NCI-H2171 (cell line): ENCODE measurements around the gene KIF16B.
"Not testable (repeated sequence)": the region's sequence is repeated elsewhere in the genome, so short reads cannot be mapped to it uniquely, and the experiment has no call there.

Experiments
- DNase-seq: peaks from one replicate; lab custom pipeline; 2025; lab: John Stamatoyannopoulos, UW

The KIF16B gene

DNA sequence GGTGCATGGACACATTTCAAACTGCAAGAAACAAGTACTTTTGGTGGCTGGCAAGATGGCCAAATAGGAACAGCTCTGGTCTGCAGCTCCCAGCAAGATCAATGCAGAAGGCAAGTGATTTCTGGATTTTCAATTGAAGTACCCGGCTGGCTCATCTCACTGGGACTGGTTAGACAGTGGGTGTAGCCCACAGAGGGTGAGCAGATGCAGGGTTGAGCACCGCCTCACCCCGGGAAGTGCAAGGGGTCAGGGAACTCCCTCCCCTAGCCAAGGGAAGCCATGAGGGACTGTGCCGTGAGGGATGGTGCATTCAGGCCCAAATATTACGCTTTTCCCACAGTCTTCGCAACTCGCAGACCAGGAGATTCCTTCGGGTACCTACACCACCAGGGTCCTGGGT, 53.6 kb downstream of the KIF16B start:
- DNase-seq = not testable (repeated sequence)

DNA sequence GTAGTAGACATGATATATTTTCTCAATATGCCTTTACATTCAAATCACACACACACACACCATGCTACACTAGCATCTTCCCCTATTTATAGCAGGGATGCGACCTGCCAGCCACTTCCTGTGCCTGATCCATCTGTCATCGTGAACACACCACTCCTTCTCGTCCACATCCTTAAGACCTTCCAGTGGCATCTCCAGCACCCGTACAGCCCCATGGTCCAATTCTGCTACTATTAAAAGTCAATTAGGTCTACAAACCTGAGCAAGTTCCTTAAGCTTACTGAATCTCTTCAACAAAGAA, 54.5 kb downstream of the KIF16B start:
- no peak for DNase-seq

DNA sequence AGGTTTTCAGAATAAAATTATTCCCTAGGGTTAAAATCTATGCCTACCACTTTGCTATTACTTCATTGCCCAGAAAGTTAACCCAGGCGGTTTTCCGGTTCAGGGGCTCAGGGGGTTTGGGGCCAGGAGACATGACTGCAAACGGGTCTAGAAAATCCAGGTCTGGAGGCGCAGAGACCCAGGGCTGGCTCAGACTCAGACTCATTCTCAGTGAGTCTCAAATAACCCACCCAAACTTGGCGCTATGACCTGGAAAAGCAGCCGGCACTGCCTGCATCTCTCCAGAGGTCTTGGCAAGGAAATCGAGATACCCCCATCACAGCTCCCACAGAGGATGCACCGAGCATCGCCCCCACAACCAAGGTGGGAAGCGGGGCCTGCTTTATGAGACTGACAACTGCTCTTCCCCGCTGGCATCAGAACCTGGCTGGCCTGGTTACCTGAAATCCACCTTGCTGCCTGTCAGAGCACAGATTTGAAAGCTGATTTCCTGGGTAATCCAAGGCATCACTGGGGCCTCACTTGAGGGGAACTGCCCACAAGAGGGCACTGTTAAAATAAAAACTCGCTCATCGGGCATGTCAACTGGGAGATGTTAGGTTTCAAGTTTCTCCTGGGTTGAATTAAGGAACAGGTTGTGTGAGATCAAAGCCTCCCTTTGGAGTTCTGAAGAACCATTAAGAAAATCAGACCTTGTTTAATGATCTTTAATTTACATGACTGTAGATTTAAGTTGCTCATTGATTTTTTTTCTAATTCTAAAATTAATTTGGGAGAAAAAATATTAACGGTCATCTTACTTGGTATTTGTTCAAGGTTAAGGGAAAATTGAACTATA, 55.1 kb downstream of the KIF16B start:
- peak; percentile 54 for DNase-seq

DNA sequence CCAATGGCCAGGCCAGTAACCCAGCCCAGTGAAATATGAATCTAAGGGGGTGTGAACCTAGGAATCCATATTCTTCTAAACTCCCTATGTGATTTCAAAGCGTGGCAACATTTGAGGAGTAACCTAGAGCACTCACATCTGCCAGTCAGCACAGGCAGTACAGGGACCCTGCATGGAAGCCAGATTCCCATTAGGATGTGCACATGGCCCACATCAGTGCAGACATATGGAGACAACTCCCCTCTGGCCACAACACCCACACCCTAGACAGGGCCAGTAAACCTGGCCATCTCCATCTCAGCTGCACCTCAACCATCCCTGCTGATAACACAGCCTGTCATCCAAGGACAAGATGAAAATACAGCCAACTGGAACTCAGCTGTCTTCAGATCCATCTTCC, 56.5 kb downstream of the KIF16B start:
- DNase-seq = no peak

DNA sequence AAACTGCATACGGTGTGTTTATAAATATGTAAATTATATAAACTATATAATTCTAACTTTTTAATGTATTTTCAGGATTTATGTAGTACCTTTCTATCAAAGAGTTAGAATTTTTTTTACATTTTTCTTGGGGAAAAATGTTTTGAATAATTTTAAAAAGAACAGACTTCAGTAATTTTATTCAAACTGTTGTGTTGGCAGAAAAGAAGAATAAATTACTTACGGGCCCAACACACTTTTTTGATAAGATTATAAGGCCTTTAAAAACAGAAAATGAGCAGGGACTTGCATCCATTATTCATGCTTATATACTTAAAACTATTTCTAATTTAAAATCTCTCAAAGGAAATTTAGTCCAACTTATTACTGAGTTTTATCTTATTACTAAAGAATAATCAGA, 58.2 kb downstream of the KIF16B start:
- no peak for DNase-seq

DNA sequence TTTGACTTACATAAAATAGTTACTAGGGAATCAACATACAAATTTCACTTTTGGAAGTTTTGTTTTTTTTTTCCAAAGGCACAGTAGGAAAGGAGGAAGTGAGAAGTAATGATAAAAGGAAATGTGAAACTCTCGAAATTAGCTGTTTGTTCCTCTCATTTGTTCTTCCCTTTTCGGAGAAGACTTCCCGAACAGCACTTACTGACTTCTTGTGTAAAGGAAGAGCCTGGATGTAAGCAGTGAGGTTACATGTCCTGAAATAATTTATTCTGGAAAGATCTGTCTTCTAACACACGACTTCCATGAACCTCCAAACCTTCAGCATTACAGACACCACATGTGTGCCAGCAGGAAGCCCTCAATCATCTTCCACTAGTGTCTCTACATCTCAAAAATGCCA, 59.1 kb downstream of the KIF16B start:
- DNase-seq = no peak

DNA sequence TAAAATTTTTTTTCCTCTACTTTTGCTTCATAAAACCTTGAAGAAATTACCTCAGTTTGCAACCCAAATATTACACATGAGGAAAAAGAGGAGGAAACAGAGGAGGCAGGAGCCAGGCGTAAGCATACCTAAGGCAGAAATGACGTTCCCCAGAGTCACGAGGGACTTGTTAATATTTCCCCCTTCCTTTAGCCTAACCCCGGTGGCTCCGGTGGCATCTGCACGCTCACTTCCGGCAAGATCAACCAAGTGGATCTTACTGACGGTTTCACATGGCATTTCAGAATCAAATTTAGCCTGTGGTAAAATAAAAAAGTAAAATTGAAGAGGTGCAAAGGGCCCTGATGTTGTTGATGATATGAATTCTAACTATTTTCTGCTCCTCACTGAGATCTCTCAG, 67.4 kb downstream of the KIF16B start:
- no peak for DNase-seq

DNA sequence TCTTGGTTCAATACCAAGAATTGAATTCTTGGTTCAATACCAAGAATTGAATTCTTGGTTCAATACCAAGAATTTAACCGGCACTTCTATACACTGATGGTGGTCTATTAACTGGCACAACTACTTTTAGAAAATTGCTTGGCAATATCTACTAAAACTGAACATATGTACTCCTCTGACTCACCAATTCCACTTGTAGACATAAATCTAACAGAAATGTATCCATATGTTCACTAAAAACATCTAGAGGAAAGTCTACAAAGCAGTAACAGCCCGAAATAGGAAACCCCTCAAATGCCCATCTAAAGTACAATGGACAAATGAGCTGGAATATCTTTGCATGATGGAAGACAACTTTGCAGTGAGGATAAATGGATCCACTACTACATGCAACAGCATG, 71.9 kb downstream of the KIF16B start:
- DNase-seq = no peak

DNA sequence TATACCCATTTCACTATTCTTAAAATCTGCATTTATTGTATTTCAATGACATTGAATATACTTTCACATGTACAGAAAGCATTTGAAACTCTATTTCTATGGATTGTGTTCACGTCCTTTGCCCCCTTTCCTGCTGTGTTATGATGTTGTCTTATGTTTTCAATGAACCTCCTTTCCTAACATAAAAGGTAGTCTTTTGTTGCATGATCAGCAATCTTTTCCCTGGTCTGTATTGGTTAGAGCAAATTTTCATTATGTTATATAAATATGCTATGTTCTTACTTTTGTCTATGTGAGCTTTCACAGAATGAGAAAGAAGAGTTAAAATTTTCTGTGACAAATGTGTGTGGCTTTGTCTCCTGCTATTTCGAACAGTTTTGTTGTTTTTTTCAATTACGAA, 73.1 kb downstream of the KIF16B start:
- no peak for DNase-seq

DNA sequence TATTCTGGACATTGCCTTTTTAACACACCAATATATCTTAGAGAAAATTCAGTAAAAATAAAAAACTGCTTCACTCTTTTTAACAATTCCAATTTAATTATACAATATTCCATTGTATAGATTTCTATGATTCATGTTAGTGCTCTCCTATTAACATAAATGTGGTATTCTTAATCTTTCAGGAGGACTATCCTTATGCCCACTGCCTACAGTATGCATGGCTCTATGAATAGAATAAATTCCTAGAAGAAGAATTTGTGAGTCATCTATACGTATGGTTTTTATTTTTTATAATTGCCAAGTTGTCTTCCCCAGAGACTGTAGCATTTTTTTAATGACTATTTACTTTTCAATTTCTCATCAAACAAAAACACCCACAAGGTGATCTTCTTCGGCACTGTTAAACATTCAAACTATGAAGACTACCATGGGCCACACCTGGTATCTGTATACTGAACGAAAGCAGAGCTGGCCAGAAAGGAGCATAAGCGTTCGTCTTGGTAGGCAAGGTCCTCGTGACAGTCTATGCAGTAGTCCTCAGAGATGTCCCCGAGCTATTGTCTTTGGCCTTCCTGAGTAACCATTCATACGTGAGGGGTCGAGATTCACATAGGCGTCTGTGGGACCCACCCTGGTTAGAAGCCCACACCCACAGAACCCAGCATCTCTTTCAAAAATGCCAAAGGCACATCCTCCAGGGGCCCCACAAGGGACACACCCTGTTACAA, 74.6 kb downstream of the KIF16B start:
- no peak for DNase-seq

DNA sequence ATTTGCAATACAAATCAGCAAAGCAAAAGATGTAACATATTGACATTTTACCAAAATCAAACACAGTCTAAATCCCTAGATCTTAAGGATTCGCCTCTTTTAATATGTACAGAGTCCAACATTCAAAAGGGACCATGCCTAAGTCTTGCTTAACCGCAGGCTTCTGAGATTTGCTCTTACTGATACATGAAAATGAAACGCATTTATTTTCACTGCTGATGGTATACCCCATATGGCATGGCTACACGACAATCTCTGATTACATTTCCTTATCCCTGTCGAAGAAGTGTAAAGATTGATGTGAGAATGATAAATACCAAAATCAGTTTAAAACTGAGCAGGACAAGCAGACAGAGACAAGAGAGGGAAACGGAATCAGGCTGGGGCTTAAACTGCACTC, 75.4 kb downstream of the KIF16B start:
- DNase-seq = no peak

DNA sequence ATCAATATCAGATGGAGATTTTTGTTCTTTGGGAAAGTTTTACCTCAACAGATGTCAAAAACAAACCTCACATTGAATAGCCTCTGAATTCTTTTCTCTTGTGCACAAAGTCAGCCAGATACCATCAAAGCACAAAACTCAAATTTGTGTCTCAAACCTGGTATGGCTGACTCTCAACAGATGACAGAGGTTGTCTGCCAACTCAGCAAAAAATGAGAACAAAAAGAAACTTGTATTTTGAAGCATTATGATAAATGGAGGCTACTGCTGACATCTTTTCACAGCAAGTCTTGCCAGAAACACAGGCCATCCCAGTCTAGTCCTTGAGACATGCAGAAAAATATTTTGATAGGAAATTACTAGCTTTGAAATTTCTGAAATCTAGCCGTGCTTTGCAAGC, 79.8 kb downstream of the KIF16B start:
- DNase-seq = no peak

DNA sequence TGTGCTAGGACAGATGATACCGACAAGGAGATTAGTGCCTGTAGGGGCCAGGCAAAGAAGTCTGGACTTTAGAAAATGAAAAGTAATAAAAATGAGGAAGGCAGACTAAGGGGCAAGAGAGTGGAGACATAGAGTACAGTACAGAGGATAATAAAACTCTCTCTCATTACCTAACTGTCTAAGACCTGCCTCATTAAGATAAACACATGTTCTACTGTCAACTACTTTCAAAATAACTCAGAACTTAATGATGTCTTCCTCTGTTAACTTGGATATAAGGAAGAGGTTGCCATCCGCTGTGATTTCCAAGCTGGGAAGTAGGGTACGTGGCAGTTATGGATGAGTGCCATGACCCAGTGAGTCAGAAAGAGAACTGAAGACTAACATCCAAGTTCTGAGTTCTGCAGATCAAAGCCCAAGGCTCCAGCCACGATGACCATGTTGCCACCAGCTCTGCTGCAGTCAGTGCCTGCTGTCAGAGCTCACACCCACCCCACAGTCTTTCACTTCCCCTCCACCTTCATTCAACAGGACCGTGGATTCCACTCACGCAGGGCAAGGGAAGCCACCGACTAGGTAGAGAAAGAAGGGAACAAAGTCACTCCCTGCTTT, 81.8 kb downstream of the KIF16B start:
- no peak for DNase-seq

DNA sequence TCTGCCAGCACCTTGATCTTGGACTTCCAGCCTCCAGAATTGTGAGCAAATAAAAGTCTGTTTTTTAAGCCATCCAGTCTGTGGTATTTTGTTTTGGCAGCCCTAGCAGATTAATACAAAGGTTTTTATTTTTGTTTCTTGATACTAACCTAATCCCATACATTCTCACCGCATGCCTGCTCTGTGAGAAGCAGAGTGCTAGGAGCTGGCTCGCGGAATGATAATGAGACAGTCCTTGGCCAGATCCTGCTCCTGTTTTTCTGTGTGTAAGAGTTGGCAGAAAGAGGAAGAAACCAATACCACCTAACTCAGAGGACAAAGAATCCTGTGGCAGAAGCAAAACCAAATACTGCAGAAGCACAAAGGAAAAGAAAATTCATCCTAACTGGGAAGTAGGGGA, 82.6 kb downstream of the KIF16B start:
- DNase-seq = no peak

DNA sequence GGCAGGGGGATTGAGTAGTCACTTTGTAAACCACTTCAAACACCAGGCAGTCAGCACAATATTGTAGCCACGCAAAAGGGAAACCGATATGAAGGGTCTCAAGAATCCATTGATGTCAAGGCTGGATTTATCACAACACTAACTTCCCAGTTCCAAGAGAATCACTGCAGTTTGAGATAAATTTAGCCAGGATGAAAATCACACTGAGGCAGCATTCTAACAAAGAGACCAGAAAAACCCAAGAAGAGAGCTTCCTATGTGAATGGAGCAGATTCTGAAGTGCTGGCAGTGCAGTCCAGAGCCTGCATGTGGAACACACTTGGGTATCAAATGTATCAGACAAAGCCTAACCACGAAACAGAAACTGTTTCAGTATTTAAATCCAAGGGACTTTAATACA, 84.6 kb downstream of the KIF16B start:
- no peak for DNase-seq

DNA sequence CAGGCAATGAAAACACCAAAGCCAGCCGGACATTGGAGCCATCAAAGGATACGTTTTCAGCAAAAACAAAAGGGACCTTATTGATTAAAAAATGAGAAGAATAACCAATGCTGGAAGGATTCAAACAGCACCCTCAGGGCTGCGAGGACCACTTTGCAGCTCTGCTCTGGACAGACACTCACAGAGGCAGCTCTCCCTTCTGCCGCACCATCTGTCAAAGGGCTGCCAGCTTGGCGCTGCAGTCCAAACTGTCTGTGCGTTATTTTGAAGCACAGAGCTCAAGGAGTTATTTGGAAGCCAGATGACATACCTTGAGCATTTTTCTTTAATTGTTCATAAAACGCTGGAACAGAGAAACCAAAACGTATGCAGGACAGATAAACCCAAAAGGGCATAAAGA, 85.2 kb downstream of the KIF16B start:
- peak; percentile 68 for DNase-seq

DNA sequence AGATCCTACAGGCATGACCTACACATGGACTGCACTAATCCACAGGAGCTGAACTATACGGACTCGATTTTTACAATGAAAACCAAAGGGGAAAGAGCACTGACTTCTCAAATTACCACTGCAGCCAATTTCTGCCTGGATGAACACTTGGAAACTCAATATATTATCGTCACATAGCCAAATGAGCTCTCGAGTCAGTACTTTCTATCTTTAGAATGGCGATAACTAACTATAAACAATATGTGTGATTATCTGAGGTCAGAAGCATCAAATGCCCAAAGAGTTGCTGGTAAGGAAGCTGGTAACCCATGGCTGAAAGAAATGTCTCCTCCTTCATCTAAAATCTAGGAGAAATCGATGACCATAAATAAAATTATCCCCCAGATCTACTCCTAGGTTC, 86.7 kb downstream of the KIF16B start:
- no peak for DNase-seq

DNA sequence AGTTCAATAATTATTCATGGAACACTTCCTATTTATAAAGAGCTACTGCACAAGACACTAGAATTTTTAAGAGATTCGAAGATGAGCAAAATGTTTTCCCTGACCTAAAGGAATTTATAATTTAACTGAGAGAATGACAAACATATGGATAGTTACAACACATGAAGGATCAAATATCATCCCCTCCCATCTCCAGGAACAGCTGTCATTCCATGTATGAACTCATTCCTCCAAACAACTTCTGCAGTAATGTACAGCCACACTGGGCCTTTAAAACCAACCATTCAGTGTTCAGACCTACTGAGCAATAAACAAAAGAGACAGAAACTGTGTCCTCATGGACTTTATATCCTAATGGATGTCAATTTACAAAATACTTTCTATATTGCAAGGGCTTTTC, 87.8 kb downstream of the KIF16B start:
- DNase-seq = peak; percentile 63

DNA sequence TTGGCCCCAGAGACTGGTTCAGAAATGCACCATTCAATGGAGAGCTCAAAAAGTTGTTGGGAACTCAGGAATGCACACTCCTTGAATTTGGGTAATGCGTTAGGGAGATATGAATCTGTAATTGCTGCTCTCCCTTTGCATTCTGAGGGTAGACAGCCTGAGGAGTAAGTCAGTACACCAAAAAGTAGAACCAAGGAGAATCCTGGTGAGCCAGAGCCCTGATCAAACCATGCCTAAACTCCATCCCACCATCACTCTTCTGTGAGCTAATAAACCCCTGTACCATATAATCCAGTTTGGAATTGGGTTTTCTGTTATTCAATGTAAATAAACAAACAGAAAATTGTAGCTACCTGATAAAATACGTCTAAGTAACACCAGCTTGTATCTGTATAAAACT, 90.2 kb downstream of the KIF16B start:
- DNase-seq = no peak

DNA sequence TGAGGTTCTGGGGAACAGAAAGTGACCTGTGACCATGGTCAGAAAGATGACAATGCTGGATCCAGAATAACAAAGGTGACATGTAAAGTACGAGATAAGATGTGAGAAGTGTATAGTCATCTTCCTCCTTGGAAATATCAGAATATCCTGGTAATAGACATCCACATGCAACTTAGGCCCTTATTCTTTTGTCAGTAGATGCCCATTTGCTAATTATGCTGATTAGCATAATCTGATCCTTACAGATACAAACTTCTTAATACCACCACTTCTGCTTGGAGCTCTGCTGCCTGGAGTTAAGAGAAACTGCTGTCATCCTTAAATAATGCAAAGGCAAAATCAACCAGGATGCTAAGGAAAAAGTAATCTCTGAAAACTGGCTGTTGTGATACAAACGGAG, 91.3 kb downstream of the KIF16B start:
- DNase-seq = no peak

DNA sequence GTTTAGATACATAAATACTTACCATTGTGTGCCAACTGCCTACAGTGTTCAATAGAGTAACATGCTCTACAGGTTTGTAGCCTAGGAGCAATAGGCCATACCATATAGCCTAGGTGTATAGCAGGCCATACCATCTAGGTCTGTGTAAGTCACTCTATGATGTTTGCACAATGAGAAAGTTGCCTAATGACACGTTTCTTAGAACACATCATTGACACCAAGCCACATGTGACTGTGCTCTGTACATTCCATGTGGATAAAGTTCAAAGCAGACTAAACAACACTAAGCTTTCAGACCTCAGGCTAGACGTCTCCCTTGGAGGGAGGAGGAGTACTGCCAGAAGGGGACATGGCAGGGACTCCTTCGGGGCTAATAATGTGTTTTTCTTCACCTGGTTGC, 93.6 kb downstream of the KIF16B start:
- no peak for DNase-seq

DNA sequence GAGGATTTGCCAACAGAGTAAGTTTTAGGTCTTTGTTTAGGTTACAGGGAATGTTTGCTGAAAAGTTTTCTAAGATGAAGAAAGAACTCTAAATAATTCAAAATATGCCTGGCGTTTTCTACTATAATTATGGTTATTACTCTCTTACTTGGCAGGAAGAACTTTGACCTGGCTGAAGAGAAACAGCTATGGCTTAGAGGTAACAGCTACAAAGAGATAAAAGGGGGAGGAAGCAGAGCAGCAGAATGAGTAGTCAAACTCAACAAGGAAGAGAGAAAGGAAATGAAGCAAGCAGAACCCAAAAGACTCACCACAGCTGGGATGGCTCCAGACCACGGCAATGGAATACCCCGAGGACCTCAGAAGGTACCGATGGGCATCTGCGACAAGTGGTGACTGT, 95.6 kb downstream of the KIF16B start:
- DNase-seq = no peak

DNA sequence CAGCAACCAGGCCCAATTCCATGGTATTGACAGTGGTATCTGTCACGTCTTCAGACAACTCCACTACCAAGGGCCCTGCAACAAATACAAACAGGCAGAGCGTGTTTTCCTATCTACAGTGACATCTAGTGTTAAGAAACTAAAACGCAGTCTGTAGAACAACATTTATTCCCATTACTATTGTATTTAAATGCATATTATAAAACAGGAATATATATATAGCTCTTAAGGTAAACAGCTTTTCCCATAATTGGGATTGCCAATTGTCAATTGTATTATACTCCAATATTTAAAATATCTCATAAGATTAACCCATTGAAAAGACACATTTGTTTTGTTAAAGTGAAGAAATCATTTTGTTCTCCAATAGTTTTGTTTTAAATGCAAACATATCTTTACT, 97.2 kb downstream of the KIF16B start:
- no peak for DNase-seq

DNA sequence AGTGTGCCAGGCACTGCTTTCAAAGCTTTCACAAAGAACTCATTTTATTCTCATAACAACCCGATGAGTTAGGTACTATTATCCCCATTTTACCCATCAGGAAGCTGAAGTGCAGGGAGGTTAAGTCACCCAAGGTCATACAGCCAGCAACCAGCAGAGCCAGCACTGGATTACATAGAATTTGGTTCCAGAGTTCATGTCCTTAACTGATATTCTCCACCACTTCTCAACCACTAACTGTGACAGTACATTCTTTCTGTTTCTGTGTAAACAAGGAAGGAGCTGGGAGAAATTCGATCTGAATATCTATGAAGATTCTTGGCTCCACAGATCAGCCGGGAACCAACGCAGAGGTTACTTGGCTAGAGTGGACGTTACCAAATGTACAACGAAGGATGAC, 98.0 kb downstream of the KIF16B start:
- no peak for DNase-seq
